WERI-Rb-1 (cell line): ENCODE data around the gene POMT1.

ENCODE experiments used
- DNase-seq: peaks from one replicate; pipeline ENCODE4 v3.0.0-alpha.2; 2020
- H3K27ac ChIP-seq: fragments of 250-450 bp; sonication (Bioruptor Pico); 2 replicates; pipeline ENCODE4 v1.5.1; 2020; ENCODE audit warnings: mild to moderate bottlenecking, moderate library complexity
- H3K27me3 ChIP-seq: fragments of 250-450 bp; sonication (Bioruptor Pico); 2 replicates; pipeline ENCODE4 v1.5.1; 2021; ENCODE audit warnings: mild to moderate bottlenecking, low read depth, moderate library complexity; ENCODE audit not compliant: insufficient read depth, severe bottlenecking
- H3K36me3 ChIP-seq: fragments of 250-450 bp; sonication (Bioruptor Pico); 2 replicates; pipeline ENCODE4 v1.5.1; 2020; ENCODE audit warnings: mild to moderate bottlenecking, moderate library complexity
- H3K4me3 ChIP-seq: 2 replicates; pipeline ENCODE4 v1.5.1; 2011; ENCODE audit warnings: low read depth, mild to moderate bottlenecking, control low read depth, low read length
- H3K9me3 ChIP-seq: fragments of 250-450 bp; sonication (Bioruptor Pico); 2 replicates; pipeline ENCODE4 v1.5.1; 2021; ENCODE audit warnings: mild to moderate bottlenecking, moderate library complexity; ENCODE audit not compliant: severe bottlenecking
- CTCF ChIP-seq: IDR thresholded peaks from 2 replicates; pipeline ENCODE4 v1.5.1; 2011; ENCODE audit warnings: low read depth, mild to moderate bottlenecking, control low read depth, inconsistent platforms, low read length

The POMT1 gene

GRCh38 chr9:131520503-131520902 is 17.8 kb downstream of the POMT1 start:
- Histone ChIP-seq H3K36me3 (peaks cover 93% of the 10 kb centered on the region), H3K9me3 (no peaks in the 10 kb centered on the region), H3K27me3 (no peaks in the 10 kb centered on the region), H3K4me3 (no peak overlapping the region), H3K27ac (no peak overlapping the region)
- no peak for DNase-seq
- TF ChIP-seq CTCF, result no peak

GRCh38 chr9:131521203-131521602 is 18.5 kb downstream of the POMT1 start:
- no peak overlapping the region for H3K27ac ChIP-seq
- TF ChIP-seq CTCF, result no peak
- DNase-seq, result no peak
- H3K27me3 ChIP-seq, result no peaks in the 10 kb centered on the region
- H3K9me3 ChIP-seq, result no peaks in the 10 kb centered on the region
- peaks cover 100% of the 10 kb centered on the region for H3K36me3 ChIP-seq
- H3K4me3 ChIP-seq, result no peak overlapping the region

- H3K4me3 ChIP-seq, result no peak overlapping the region
- H3K27me3 ChIP-seq, result no peaks in the 10 kb centered on the region
- no peak overlapping the region for H3K27ac ChIP-seq
- no peak for TF ChIP-seq CTCF
- H3K9me3 ChIP-seq, result no peaks in the 10 kb centered on the region
- DNase-seq, result no peak
- H3K36me3 ChIP-seq, result peaks cover 100% of the 10 kb centered on the region
Observed at GRCh38 chr9:131521822-131522221, 19.1 kb downstream of the POMT1 start.

- H3K27ac ChIP-seq, result no peak overlapping the region; the same call in 1 of the 2 replicates
- no peak for DNase-seq
- H3K36me3 ChIP-seq, result peaks cover 100% of the 10 kb centered on the region
Observed at GRCh38 chr9:131522257-131523085, 19.8 kb downstream of the POMT1 start.

GRCh38 chr9:131523086-131523388 is 20.3 kb downstream of the POMT1 start:
- peaks cover 100% of the 10 kb centered on the region for H3K36me3 ChIP-seq
- no peak for DNase-seq
- H3K9me3 ChIP-seq, result no peaks in the 10 kb centered on the region
- no peaks in the 10 kb centered on the region for H3K27me3 ChIP-seq
- TF ChIP-seq CTCF, result no peak
- H3K27ac ChIP-seq, result peak overlapping the region; percentile 53; the same call in 1 of the 2 replicates
- no peak overlapping the region for H3K4me3 ChIP-seq

More at GRCh38 chr9:131522257-131523085, 19.8 kb downstream of the POMT1 start:
- no peaks in the 10 kb centered on the region for H3K9me3 ChIP-seq
- H3K27me3 ChIP-seq, result no peaks in the 10 kb centered on the region
- no peak overlapping the region for H3K4me3 ChIP-seq
- no peak for TF ChIP-seq CTCF
